ENCODE data around the gene FAM177A1.
"Not testable (repeated sequence)": the region's sequence is repeated elsewhere in the genome, so short reads cannot be mapped to it uniquely, and the experiment has no call there.

FAM177A1 gene

GRCh38 chr14:35065731-35066130, 19.7 kb downstream of the FAM177A1 start:
- not testable (repeated sequence) for DNase-seq

- DNase-seq, result no peak
These were observed 22.4 kb downstream of the FAM177A1 start for GRCh38 chr14:35068238-35069012.

GRCh38 chr14:35072226-35072625, 26.2 kb downstream of the FAM177A1 start:
- no peak for DNase-seq

- no peak for DNase-seq
These were observed 27.4 kb downstream of the FAM177A1 start for GRCh38 chr14:35073486-35073885.

GRCh38 chr14:35078082-35078481, 32.0 kb downstream of the FAM177A1 start:
- DNase-seq, result no peak

GRCh38 chr14:35079742-35080141, 33.7 kb downstream of the FAM177A1 start:
- DNase-seq, result no peak

GRCh38 chr14:35083530-35084150, 37.6 kb downstream of the FAM177A1 start:
- DNase-seq, result no peak

- DNase-seq, result no peak
These were observed 39.4 kb downstream of the FAM177A1 start for GRCh38 chr14:35085441-35085840.

- DNase-seq, result no peak
These were observed 42.4 kb downstream of the FAM177A1 start for GRCh38 chr14:35088514-35088913.

GRCh38 chr14:35094645-35095044, 48.6 kb downstream of the FAM177A1 start:
- not testable (repeated sequence) for DNase-seq

GRCh38 chr14:35107866-35108265, 61.8 kb downstream of the FAM177A1 start:
- no peak for DNase-seq

GRCh38 chr14:35112641-35113040, 66.6 kb downstream of the FAM177A1 start:
- no peak for DNase-seq

GRCh38 chr14:35113308-35113950, 67.4 kb downstream of the FAM177A1 start:
- DNase-seq, result no peak

- no peak for DNase-seq
These were observed 68.0 kb downstream of the FAM177A1 start for GRCh38 chr14:35114036-35114435.

- DNase-seq, result no peak
These were observed 70.2 kb downstream of the FAM177A1 start for GRCh38 chr14:35116242-35116641.

GRCh38 chr14:35117112-35117511, 71.0 kb downstream of the FAM177A1 start:
- no peak for DNase-seq

GRCh38 chr14:35121026-35121886, 75.2 kb downstream of the FAM177A1 start:
- no peak for DNase-seq

- peak; percentile 63 for DNase-seq
These were observed 76.0 kb downstream of the FAM177A1 start, which contains the start of the genes PPP2R3C and PRORP for GRCh38 chr14:35121887-35122695. Gene PPP2R3C (minus strand): TSS chr14:35121990. CDS start chr14:35121959, 31 bp downstream. Gene PRORP (plus strand): TSS chr14:35122552. CDS start chr14:35123246, 694 bp downstream.

- no peak for DNase-seq
These were observed 76.8 kb downstream of the FAM177A1 start for GRCh38 chr14:35122696-35123387.

- no peak for DNase-seq
These were observed 77.3 kb downstream of the FAM177A1 start for GRCh38 chr14:35123388-35123703.

GRCh38 chr14:35124127-35124526, 78.1 kb downstream of the FAM177A1 start:
- no peak for DNase-seq

Data from 8988T (cell line).